Measurements from ENCODE around the gene KRT78.

- no peak for TF ChIP-seq SP1 (CRISPR knock-in tag; conservative IDR thresholded peaks at IDR 0.05)
- TF ChIP-seq CTCF (IDR thresholded peaks at IDR 0.05), result no peak
- no peak for TF ChIP-seq NR1H2 (CRISPR knock-in tag; IDR thresholded peaks at IDR 0.05)
- no peak for TF ChIP-seq ARID4B (CRISPR knock-in tag; IDR thresholded peaks at IDR 0.05; ENCODE audit: borderline replicate concordance)
- TF ChIP-seq HMGXB4 (CRISPR knock-in tag; IDR thresholded peaks at IDR 0.05), result no peak
- TF ChIP-seq RELA (CRISPR knock-in tag; IDR thresholded peaks at IDR 0.05; ENCODE audit: borderline replicate concordance), result no peak
- no peak for TF ChIP-seq GRHL2 (CRISPR knock-in tag; IDR thresholded peaks at IDR 0.05; ENCODE audit: insufficient replicate concordance, severe bottlenecking)
- no peak for TF ChIP-seq SMAD3 (CRISPR knock-in tag; IDR thresholded peaks at IDR 0.05; ENCODE audit: borderline replicate concordance)
Measured at GRCh38 chr12:52871291-52872039, 22.7 kb upstream of the KRT78 start.

Measured in WTC11 (cell line).